Ecto neural progenitor cell (in vitro differentiated cells): ENCODE measurements around the gene PCSK4.
"Not testable (repeated sequence)": the region's sequence is repeated elsewhere in the genome, so short reads cannot be mapped to it uniquely, and the experiment has no call there.

Experiments used
- DNase-seq: peaks from one replicate; pipeline ENCODE4 v3.0.0-alpha.2; 2018; ENCODE audit warnings: low spot score

The PCSK4 gene

DNA sequence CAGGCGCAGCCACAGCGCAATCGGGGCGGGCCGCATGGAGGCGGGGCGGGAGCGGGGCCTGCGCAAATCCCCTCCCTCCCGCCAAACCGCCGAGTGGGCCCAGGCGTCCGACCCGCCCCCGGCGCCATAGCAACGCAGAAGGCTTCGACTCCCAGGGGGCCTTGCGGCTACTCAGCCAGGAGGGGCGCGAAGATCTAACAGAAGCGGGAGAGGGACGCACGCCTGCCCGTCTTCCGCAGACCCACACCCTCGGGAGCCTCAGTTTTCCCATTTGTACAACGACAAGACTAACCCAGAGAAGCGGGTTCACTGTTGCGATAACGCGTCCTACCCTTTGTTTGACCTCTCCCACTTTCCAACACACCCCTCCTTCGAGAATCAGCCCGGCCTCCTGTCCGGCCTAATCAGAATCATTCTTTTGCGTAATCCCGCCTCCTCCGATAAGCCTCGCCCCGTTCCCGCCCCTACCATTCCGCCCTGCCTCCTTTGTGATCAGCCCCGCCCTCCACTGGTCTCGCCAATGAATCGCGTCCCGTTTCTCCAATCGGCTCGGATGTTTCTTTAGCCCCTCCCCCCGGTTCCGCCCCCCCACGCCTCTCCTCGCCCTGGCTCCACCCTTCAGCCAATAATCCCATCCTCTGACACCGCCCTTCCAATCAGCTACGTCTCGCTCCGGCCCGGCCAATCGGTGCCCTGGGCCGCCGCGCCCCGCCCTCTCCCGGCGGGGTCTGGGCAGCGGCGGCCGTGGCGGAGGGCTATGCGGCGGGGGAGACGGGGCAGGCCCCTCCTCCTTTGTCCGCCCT is at the start of gene PCSK4:
PCSK4 (minus strand) TSS at position 40 of the 803 bp plus-strand sequence; CDS start at position 36, 4 bp downstream.
- DNase-seq: peak; percentile 100

DNA sequence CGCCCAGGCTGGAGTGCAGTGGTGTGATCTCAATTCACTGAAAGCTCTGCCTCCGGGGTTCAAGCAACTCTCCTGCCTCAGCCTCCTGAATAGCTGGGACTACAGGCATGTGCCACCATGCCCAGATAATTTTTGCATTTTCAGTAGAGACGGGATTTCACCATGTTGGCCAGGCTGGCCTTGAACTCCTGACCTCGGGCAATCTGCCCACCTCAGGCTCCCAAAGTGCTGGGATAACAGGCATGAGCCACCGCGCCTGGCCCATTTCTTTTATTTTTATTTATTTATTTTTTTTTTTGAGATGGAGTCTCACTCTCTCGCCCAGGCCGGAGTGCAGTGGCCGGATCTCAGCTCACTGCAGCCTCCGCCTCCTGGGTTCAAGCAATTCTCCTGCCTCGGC is 49.6 kb upstream of the PCSK4 start:
- not testable (repeated sequence) for DNase-seq

GRCh38 chr19:1538978-1539377 is 48.8 kb upstream of the PCSK4 start:
- no peak for DNase-seq

DNA sequence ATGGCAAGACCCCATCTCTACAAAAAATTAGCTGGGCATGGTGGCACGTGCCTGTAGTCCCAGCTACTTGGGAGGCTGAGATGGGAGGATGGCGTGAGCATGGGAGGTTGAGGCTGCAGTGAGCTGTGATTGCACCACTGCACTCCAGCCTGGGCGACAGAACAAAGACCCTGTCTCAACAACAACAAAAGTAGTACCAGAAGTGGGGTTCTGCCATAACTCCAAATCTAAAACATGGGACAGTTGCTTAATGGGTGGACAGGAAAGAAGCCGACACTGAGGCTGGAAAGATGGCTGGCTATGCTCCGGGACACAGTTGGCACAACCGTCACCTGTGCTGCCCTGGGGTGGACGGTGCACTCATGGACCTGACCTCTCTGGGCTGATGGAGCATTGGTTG is 45.5 kb upstream of the PCSK4 start:
- DNase-seq: not testable (repeated sequence)

- DNase-seq: no peak
Measured at GRCh38 chr19:1534972-1535371, 44.8 kb upstream of the PCSK4 start.

DNA sequence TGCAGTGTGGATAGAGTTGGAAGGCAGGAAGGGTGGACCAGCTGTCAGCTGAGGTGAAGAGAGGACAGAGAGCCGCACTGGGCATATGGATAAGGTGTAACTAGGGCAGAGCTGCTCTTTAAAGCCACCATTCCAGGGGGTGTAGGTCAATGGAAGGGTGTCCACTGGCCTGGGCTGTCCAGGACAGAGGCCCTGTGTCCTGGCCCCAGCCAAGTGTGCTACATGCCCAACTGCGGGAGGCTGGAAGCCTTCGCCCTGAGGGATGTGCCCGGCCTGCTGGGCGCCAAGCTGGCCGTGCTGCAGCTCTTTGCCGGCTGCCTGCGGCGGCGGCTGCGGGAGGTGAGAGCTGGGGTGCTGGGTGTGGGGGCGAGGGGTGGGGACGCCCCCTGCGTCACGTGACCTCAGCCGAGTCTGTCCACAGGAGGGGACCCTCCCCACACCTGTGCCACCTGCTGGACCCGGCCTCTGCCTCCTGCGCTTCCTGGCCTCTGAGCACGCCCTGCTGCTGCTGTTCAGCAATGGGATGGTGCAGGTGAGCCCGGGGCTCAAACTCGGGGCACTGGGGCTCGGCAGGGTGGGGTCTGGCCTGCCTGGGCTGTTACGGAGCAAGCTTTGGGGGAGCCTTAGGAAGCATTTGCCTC is 43.5 kb upstream of the PCSK4 start:
- no peak for DNase-seq

DNA sequence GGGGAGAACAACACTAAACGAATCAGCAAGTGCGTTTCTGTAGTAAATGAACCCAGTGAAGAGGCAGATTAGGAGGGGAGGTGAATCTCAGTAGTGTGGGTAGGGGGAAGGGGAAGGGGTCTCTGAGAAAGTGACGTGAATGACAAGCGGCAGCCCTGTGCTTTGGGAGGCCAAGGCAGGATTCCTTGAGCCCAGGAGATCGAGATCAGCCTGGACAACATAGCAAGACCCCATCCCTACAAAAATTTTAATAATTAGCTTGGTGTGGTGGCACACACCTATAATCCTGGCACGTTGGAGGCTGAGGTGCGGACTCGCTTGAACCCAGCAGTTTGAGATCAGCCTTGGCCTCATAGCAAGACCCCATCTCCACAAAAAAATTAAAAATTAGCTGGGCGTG is 41.9 kb upstream of the PCSK4 start:
- DNase-seq: no peak

- DNase-seq: no peak
Measured at GRCh38 chr19:1531587-1531986, 41.4 kb upstream of the PCSK4 start.

DNA sequence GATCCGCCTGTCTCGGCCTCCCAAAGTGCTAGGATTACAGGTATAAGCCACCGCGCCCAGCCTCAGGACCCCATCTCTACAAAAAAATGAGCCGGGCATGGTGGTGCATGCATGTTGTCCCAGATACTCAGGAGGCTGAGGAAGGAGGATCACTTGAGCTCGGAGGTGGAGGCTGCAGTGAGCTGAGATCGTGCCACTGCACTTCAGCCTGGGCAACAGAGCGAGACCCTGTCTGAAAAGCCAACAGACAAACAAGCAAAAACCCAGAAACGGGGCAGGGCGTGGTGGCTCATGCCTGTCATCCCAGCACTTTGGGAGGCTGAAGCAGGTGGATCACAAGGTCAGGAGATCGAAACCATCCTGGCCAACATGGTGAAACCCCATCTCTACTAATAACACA is 40.7 kb upstream of the PCSK4 start:
- DNase-seq: not testable (repeated sequence)

GRCh38 chr19:1529430-1529816 is 39.3 kb upstream of the PCSK4 start:
- no peak for DNase-seq

GRCh38 chr19:1528596-1529429 is 38.7 kb upstream of the PCSK4 start:
- DNase-seq: no peak

- DNase-seq: no peak
Measured at GRCh38 chr19:1527650-1528309, 37.6 kb upstream of the PCSK4 start.

GRCh38 chr19:1526979-1527649 is 37.0 kb upstream of the PCSK4 start:
- DNase-seq: no peak

DNA sequence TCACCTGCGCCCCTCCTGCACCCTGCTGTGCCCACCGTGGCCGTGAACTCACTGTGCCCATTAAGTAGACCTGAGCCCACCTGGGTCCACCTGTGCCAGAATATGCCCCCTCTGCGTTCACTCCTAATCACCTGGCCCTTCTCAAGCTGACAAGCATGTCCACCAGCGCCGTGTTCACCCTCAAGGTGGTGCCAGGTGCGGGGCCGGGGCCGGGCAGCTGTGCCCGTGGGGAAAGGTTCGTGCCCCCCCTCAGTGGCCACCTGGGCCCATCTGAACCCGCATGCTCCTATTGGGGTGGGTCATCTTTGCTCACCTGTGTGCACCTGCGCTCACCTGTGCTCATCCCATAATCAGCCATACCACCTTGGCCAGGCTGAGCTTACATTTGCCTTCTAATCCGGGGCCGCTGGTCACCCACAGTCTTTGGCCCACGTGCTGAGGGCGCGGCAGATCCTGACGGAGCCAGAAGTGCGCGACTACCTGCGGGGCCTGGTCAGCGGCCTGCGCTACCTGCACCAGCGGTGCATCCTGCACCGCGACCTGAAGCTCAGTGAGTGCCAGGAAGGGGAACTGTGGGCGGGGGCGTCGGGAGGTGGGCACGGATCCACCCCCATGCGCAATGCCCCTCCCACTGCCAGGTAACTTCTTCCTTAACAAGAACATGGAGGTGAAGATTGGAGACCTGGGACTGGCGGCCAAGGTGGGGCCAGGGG is 36.1 kb upstream of the PCSK4 start:
- no peak for DNase-seq

DNA sequence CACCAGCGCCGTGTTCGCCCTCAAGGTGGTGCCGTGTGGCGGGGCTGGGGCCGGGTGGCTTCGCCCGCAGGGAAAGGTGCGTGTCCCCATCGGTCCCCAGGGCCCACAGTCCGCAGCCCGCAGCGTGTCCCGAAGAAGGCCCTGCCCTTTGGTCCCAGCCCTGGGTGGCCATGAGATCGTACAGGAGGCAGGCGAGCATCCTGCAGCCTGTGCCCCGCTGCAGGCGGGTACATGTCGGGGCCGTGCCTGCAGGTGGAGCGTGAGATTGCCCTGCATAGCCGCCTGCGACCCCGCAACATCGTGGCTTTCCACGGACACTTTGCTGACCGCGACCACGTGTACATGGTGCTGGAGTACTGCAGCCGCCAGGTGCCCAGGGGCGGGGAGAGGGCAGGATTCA is 35.2 kb upstream of the PCSK4 start:
- no peak for DNase-seq

DNA sequence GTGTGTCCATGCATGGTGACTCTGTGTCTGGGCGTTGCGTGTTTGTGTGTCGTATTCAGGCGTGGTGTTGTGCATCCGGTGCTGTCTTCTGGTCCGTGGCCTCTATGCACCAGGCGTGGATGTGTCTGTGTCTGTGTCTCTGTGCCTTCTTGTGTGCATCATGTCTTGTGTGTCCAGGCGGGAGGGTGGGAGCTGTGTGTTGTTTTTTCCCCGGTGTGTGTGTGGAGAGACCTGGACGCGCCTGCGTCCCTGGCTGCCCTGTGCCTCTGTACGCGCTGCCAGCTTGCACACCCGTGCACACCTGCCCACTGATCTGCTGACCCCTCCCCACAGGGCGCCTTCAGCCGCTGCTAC is 34.8 kb upstream of the PCSK4 start:
- no peak for DNase-seq

- DNase-seq: no peak
Measured at GRCh38 chr19:1524287-1524971, 34.3 kb upstream of the PCSK4 start.

- peak; percentile 66 for DNase-seq
Measured at GRCh38 chr19:1523412-1524286, 33.5 kb upstream of the PCSK4 start, which contains the start of gene PLK5. Gene PLK5, plus strand, starts transcription at chr19:1524077. Its CDS starts 2,920 bp downstream, at chr19:1526997.

DNA sequence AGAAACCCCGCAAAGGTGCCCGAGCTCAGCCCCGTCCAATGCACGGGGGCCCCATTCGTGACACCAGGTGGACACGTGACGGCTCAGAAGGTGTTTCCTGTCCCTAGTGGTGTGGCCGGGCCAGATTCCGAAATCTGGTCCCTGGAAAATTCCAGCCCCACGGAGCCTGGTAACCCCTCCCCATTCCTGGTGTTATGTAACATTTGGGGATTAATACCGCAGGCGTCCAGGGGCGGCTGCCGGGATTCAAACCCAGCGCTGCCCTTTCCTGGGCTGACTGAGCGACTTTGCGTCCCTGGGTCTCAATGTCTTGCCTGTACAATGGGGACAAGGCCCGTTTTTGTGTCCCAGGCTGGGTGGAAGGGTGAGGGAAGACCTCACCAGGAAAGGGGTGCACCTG is 32.7 kb upstream of the PCSK4 start:
- DNase-seq: no peak
